ENCODE measurements around the gene BTAF1. TPM values are rescaled to one million over a fixed set of nuclear protein-coding genes. Genes with fewer than 3 reads are reported as not detected.
"Not testable (repeated sequence)": the region's sequence is repeated elsewhere in the genome, so short reads cannot be mapped to it uniquely, and the experiment has no call there.

BTAF1 gene
- total and polyA plus RNA-seq, 2 experiments from 2014 or later = 15.3 to 45.0 TPM

DNA sequence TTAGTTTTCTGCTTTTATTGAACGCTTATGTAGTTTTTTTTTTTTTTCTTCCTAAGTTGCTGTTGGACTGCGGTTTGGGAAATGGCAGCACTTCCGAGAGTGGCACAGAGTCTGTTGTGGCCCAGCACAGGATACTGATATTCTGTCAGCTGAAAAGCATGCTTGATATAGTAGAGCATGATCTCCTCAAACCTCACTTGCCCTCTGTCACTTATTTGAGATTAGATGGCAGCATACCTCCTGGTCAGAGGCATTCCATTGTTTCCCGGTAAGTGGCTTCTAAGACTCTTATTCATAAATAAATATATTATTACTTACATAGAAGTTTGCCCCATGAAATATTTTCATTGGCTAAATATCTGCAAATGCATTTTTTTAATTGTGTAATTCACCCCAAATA lies 101.1 kb downstream of the BTAF1 start:
- no peaks in the 10 kb centered on the region for H3K36me3 ChIP-seq (replicated peaks; ENCODE audit: insufficient read depth, low read depth)
- H3K27me3 ChIP-seq = no peaks in the 10 kb centered on the region
- DNase-seq (ENCODE audit: low spot score) = no peak
- H3K4me1 ChIP-seq (ENCODE audit: insufficient read depth) = peaks cover 11% of the 10 kb centered on the region
- H3K27ac ChIP-seq = no peak overlapping the region
- no peaks in the 10 kb centered on the region for H4K20me1 ChIP-seq (ENCODE audit: insufficient read depth, poor library complexity, severe bottlenecking)
- no peak overlapping the region for H3K4me3 ChIP-seq
- WGBS (ENCODE audit: low lambda C conversion rate, missing lambda C conversion rate) = 85% methylated on average over 4 of the region's 4 CpGs
- no peaks in the 10 kb centered on the region for H3K9me2 ChIP-seq (replicated peaks; ENCODE audit: insufficient read depth)
- H3K79me2 ChIP-seq = no peaks in the 10 kb centered on the region
- TF ChIP-seq EZH2 (IDR thresholded peaks at IDR 0.05; ENCODE audit: borderline replicate concordance) = no peak
- TF ChIP-seq, protein P1, sequence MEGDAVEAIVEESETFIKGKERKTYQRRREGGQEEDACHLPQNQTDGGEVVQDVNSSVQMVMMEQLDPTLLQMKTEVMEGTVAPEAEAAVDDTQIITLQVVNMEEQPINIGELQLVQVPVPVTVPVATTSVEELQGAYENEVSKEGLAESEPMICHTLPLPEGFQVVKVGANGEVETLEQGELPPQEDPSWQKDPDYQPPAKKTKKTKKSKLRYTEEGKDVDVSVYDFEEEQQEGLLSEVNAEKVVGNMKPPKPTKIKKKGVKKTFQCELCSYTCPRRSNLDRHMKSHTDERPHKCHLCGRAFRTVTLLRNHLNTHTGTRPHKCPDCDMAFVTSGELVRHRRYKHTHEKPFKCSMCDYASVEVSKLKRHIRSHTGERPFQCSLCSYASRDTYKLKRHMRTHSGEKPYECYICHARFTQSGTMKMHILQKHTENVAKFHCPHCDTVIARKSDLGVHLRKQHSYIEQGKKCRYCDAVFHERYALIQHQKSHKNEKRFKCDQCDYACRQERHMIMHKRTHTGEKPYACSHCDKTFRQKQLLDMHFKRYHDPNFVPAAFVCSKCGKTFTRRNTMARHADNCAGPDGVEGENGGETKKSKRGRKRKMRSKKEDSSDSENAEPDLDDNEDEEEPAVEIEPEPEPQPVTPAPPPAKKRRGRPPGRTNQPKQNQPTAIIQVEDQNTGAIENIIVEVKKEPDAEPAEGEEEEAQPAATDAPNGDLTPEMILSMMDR (IDR thresholded peaks at IDR 0.05; ENCODE audit: poor library complexity) = no peak
- no peak for TF ChIP-seq EZH2phosphoT487 (IDR thresholded peaks at IDR 0.05; ENCODE audit: low read depth, severe bottlenecking, unreplicated experiment)
- no peak overlapping the region for H3K4me2 ChIP-seq
- H2AFZ ChIP-seq = no peak overlapping the region
- no peaks in the 10 kb centered on the region for H3K9me3 ChIP-seq (ENCODE audit: low read depth)

DNA sequence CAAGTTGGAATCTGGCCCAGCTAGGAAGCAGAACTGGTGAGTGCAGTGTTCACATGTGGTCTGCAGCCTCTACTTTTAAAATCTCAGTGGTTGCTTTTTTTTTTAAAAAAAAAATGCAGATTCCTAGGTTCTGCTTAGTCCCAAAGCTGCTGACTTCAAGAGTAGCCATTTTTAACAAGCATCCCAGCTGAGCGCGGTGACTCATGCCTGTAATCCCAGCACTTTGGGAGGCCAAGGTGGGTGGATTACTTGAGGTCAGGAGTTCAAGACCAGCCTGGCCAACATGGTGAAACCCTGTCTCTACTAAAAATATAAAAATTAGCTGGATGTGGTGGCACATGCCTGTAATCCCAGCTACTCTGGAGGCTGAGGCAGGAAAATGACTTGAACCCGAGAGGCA lies 101.8 kb downstream of the BTAF1 start:
- 78% methylated on average over 3 of the region's 3 CpGs for WGBS (ENCODE audit: low lambda C conversion rate, missing lambda C conversion rate)
- H3K36me3 ChIP-seq (replicated peaks; ENCODE audit: insufficient read depth, low read depth); H3K9me3 ChIP-seq (ENCODE audit: low read depth); H4K20me1 ChIP-seq (ENCODE audit: insufficient read depth, poor library complexity, severe bottlenecking); H3K27ac ChIP-seq; H2AFZ ChIP-seq; H3K9me2 ChIP-seq (replicated peaks; ENCODE audit: insufficient read depth); H3K79me2 ChIP-seq; DNase-seq (ENCODE audit: low spot score); H3K27me3 ChIP-seq; H3K4me2 ChIP-seq; H3K4me3 ChIP-seq: not testable (repeated sequence)
- H3K4me1 ChIP-seq (ENCODE audit: insufficient read depth) = peaks cover 11% of the 10 kb centered on the region

DNA sequence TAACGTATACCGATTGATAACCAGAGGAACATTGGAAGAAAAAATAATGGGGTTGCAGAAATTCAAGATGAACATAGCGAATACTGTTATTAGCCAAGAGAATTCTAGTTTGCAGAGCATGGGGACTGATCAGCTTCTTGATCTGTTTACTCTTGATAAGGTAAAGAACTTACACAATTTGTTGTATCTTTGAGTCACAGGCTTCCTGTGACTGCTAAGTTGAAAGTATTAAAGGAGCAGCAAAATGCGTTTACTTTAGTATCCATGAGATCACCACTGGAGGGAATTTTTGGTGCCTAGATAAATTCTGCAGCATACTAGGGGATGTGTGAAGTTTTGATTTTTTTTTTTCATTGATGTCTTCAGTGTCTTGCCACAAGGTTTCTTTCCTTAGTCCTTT lies 103.6 kb downstream of the BTAF1 start:
- peak; percentile 17 for DNase-seq (ENCODE audit: low spot score)
- H3K9me2 ChIP-seq (replicated peaks; ENCODE audit: insufficient read depth) = no peaks in the 10 kb centered on the region
- H3K9me3 ChIP-seq (ENCODE audit: low read depth) = no peaks in the 10 kb centered on the region
- no peaks in the 10 kb centered on the region for H3K36me3 ChIP-seq (replicated peaks; ENCODE audit: insufficient read depth, low read depth)
- no peaks in the 10 kb centered on the region for H4K20me1 ChIP-seq (ENCODE audit: insufficient read depth, poor library complexity, severe bottlenecking)
- H3K4me1 ChIP-seq (ENCODE audit: insufficient read depth) = peaks cover 11% of the 10 kb centered on the region
- no peaks in the 10 kb centered on the region for H3K79me2 ChIP-seq
- H3K4me3 ChIP-seq = no peak overlapping the region
- H2AFZ ChIP-seq = no peak overlapping the region
- 67% methylated on average over 4 of the region's 4 CpGs for WGBS (ENCODE audit: low lambda C conversion rate, missing lambda C conversion rate)
- H3K4me2 ChIP-seq = no peak overlapping the region
- peak overlapping the region; percentile 46 for H3K27ac ChIP-seq
- TF ChIP-seq EZH2phosphoT487 (IDR thresholded peaks at IDR 0.05; ENCODE audit: low read depth, severe bottlenecking, unreplicated experiment) (no peak), EZH2 (IDR thresholded peaks at IDR 0.05; ENCODE audit: borderline replicate concordance) (no peak)
- TF ChIP-seq, protein P1 (IDR thresholded peaks at IDR 0.05; ENCODE audit: poor library complexity) = no peak
- H3K27me3 ChIP-seq = no peaks in the 10 kb centered on the region

DNA sequence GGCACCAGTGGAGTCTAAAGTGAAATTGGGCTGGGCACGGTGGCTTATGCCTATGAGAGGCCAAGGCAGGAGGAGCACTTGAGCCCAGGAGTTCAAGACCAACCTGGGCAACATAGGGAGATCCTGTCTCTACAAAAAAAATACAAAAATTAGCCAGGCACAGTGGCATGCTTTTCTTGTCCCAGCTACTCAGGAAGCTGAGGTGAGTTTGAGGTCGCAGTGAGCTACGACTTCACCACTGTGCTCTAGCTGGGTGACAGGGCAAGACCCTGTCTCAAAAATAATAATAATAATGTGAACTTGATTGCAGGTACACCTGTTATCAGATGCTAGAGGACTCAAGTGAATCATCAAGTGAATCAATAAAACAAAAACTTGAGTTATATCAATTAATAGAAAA lies 108.0 kb downstream of the BTAF1 start:
- Histone ChIP-seq H3K4me3 (no peak overlapping the region), H4K20me1 (ENCODE audit: insufficient read depth, poor library complexity, severe bottlenecking) (no peaks in the 10 kb centered on the region), H3K27me3 (no peaks in the 10 kb centered on the region), H3K4me2 (no peak overlapping the region), H3K27ac (no peak overlapping the region), H3K4me1 (ENCODE audit: insufficient read depth) (peaks cover 20% of the 10 kb centered on the region), H2AFZ (no peak overlapping the region), H3K36me3 (replicated peaks; ENCODE audit: insufficient read depth, low read depth) (no peaks in the 10 kb centered on the region), H3K79me2 (no peaks in the 10 kb centered on the region), H3K9me2 (replicated peaks; ENCODE audit: insufficient read depth) (no peaks in the 10 kb centered on the region), H3K9me3 (ENCODE audit: low read depth) (no peaks in the 10 kb centered on the region)
- DNase-seq (ENCODE audit: low spot score) = no peak
- WGBS (ENCODE audit: low lambda C conversion rate, missing lambda C conversion rate) = 94% methylated on average over 3 of the region's 3 CpGs
- TF ChIP-seq EZH2 (IDR thresholded peaks at IDR 0.05; ENCODE audit: borderline replicate concordance) = no peak
- TF ChIP-seq, protein P1 (IDR thresholded peaks at IDR 0.05; ENCODE audit: poor library complexity) = no peak
- no peak for TF ChIP-seq EZH2phosphoT487 (IDR thresholded peaks at IDR 0.05; ENCODE audit: low read depth, severe bottlenecking, unreplicated experiment)

DNA sequence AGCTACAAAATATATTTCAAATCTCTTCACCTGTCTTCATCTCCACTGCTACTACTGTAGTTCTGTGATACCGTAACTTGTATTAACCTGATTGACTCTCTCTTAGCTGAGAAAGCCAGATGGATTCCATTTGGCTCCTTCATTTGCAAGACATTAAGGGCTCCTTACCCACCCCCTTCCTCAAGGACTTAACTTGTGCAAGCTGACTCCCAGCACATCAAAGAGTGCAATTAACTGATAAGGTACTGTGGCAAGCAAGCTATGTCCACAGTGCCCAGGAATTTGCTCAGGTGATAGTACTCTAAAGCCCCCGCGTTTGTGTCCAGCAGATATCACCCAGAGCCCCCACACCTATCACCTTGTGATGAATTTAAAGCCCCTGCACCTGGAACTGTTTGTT lies 109.5 kb downstream of the BTAF1 start:
- H3K27me3 ChIP-seq; H3K4me3 ChIP-seq; H3K9me3 ChIP-seq (ENCODE audit: low read depth); H3K9me2 ChIP-seq (replicated peaks; ENCODE audit: insufficient read depth); H4K20me1 ChIP-seq (ENCODE audit: insufficient read depth, poor library complexity, severe bottlenecking); H3K79me2 ChIP-seq; H2AFZ ChIP-seq; H3K36me3 ChIP-seq (replicated peaks; ENCODE audit: insufficient read depth, low read depth): not testable (repeated sequence)
- DNase-seq (ENCODE audit: low spot score) = peak; percentile 20
- H3K27ac ChIP-seq = peak overlapping the region; percentile 63
- 22% methylated on average over 3 of the region's 3 CpGs for WGBS (ENCODE audit: low lambda C conversion rate, missing lambda C conversion rate)
- peak overlapping the region; percentile 50 for H3K4me2 ChIP-seq
- peaks cover 14% of the 10 kb centered on the region for H3K4me1 ChIP-seq (ENCODE audit: insufficient read depth)

Measured in hepatocyte (in vitro differentiated cells).